H7 (cell line): Measurements from ENCODE around the gene ALDH4A1. TPM values are rescaled to one million over a fixed set of nuclear protein-coding genes. Genes with fewer than 3 reads are reported as not detected.

Source experiments
- total RNA-seq: library from RNA; depleted of rRNA; stranded (reverse); fragments of >200 nt; shearing (Covaris generic); gene quantifications from 2 replicates; pipeline ENCODE4 v1.2.3, GENCODE V29; 2014; rRNA removed

The ALDH4A1 gene
- total RNA-seq, 1 experiment from 2014 or later, result 23.8 TPM

Other genes starting within 250 kb of the ALDH4A1 start
- gene TAS1R2, start 42.9 kb downstream of the ALDH4A1 start, total RNA-seq, result 0.07 and 0.28 TPM in 2 replicates
- gene IFFO2, start 54.1 kb upstream of the ALDH4A1 start, total RNA-seq, result 16.8 and 19.6 TPM in 2 replicates